SK-N-SH (cell line): Measurements from ENCODE around the gene MAPK8IP3.

Source experiments
- CHD2 ChIP-seq: fragments of 150-350 bp; IDR thresholded peaks from 2 replicates; pipeline ENCODE4 v1.6.1; 2018; ENCODE audit warnings: low read length; ENCODE audit not compliant: partially characterized antibody
- CTCF ChIP-seq: fragments of 200-600 bp; sonication (generic); IDR thresholded peaks from 2 replicates; pipeline ENCODE4 v1.6.1; 2017; ENCODE audit warnings: antibody characterized with exemption, mild to moderate bottlenecking, moderate library complexity
- EZH2phosphoT487 ChIP-seq: fragments of 200-600 bp; sonication (generic); IDR thresholded peaks from 2 replicates; pipeline ENCODE4 v1.6.1; 2017; ENCODE audit warnings: low read depth, mixed run types, mild to moderate bottlenecking, antibody characterized with exemption, moderate library complexity, borderline replicate concordance
- FOXM1 ChIP-seq: IDR thresholded peaks from 2 replicates; pipeline ENCODE4 v1.4.0; 2012; ENCODE audit warnings: low read depth, mild to moderate bottlenecking
- GABPA ChIP-seq: IDR thresholded peaks from 2 replicates; pipeline ENCODE4 v1.4.0; 2012; ENCODE audit warnings: low read depth, mild to moderate bottlenecking
- REST ChIP-seq: IDR thresholded peaks from 2 replicates; pipeline ENCODE4 v1.6.1; 2012; ENCODE audit warnings: mild to moderate bottlenecking, low read depth, low read length, moderate library complexity

- TF ChIP-seq CTCF (no peak), CHD2 (no peak), GABPA (no peak), REST (no peak), EZH2phosphoT487 (no peak), FOXM1 (no peak)
Measured at GRCh38 chr16:1781758-1782407, 75.9 kb downstream of the MAPK8IP3 start.
